GM18508 (cell line): ENCODE data around the gene PGRMC2.

Experiments used
- ATAC-seq: cut with Tn5 transposase; IDR thresholded peaks from one replicate; pipeline ENCODE4 v1.9.1; 2021; ENCODE audit warnings: moderate number of reproducible peaks; ENCODE audit not compliant: insufficient read depth, unreplicated experiment

The PGRMC2 gene

GRCh38 chr4:128301979-128302378 is 14.4 kb upstream of the PGRMC2 start:
- no peak for ATAC-seq

DNA sequence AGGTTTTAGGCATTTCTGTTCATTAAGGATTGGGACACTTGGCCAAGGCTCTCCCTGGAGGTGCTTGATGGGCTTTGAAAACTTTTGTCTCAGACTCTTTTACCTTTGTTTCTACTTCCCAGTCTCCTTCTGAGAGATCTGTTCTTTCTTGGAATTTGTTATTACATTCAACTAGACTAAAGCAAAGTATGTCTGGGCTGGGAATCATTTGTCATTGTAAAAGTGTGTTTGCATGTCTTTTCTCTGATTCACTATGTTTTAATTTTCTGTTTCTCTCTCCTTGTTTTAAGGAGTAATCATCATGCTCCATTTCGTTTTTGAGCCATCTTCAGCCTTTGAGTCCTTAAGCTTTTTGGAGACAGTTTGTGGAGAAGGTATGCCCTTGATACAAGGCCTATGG is 12.2 kb upstream of the PGRMC2 start:
- ATAC-seq, result no peak

DNA sequence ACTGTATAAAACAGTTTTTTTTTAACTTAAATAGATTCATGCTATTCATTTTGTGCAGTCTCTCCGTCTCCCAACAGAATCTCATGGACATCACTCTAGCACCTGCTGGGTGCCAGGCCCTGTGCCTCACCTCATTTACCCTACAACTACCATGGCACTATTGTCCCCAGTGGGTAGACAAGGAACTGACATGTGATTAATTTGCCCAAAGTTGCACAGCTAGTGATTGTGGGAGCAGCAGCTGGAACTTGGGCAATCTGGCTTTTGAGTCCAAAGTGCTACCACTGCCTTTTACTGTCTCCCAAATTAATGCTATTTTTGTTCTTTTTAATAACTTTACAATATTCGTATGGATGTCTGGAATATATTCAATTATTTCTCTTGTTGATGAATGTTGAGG is 11.2 kb upstream of the PGRMC2 start:
- no peak for ATAC-seq

- no peak for ATAC-seq
Observed at GRCh38 chr4:128298146-128298758, 10.6 kb upstream of the PGRMC2 start.

GRCh38 chr4:128295255-128295654 is 7.6 kb upstream of the PGRMC2 start:
- no peak for ATAC-seq

DNA sequence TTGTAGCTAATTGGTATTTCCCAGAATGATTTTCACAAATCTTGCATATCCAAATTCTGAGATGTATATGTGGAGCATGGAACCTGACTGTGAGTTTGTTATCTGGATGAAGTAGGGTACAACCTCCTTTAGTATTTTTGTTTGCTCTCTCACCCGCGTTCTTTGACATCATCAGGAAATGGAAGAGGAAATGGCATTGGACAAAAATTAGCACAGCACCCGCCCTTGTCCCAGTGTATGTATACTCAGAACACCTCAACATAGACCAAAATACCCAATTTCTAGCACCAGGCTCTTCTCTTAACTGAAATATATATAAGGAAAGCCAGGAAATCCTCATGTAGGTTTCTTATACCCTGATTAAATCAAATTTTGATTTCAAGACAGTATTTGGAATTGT is 6.9 kb upstream of the PGRMC2 start:
- no peak for ATAC-seq

DNA sequence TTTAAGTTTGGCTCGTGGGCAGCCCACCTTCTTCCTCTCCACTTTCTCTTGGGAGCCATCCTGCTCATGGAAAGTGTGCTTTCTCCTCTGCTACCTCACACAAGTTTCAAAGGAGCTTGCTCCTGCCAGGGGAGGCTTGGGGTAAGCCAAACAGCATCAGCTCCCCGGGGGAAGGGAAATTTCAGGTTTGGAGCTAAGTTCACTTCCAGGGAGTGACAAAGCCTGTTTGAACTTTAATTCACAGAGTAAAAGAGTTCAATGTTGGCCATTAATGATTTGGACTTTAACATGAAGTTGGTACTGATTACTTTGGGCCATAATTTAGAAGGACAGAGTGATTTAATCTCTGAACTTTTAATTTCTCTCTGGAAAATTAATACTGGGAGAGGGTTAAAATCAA is 4.7 kb upstream of the PGRMC2 start:
- no peak for ATAC-seq

DNA sequence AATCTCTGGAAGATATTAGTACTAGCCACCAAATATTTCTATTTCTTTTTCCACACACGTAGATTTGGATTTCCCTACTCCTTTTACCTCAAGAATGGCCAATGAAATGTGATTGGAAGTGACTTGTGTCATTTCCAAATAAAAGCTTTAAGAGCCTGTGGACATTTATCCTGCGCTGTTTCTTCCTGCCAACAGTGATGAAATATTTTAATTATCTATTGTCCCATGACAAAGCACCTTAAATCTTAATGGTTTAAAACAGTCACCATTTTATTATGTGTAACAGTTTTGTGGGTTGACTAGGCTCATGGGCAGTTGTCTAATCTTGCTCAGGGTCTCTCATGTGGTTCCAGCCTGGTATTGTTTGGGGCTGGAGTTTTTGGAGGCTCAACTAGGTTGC is 3.5 kb upstream of the PGRMC2 start:
- no peak for ATAC-seq

DNA sequence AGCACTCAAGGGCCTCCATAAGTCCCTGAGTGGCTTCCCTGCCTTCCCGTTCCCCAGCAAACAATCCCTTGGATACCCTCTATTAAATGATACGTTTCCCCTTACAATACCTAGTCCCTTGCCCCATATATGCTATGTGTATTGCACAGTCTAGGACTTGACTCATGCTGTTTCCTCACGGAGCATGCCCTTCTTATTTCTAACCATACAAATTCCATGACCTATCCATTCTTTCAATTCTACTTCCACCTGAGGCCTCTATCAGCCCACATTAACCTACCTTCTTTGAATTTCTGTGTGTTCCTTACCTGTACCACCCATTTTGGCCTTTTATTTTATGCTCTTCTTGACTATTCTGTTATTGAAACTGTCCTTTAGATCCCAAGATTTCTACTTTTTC is 2.9 kb upstream of the PGRMC2 start:
- ATAC-seq, result no peak

DNA sequence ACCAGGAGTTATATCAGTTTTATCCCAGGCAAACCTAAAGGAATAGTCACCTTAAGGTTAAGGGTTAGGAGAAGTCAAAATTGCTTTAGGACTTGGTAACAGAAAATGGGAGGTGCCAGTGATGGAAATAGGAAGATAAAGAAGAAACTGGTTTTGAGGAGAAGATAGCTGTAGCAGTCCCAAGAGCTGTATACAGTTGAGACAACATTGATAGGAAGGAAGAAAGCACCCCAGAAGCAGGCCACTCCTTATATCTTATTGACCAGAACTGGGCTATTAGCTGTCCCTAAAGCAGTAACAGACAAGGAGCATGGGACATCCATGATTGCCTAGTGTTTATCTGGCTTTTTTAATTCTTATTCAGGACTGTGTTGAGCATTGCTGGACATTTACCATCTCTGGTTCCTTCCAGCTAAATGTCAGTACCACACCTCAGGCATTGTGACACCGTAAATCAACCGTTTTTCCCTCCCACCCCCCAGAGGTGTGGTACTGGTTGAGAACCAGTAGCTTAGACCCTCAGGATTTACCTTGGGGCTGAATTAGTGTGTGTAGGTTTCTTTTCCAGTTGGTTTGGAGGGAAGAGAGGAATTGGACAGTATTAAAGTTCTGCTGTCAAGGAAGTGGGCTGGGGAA is 2.0 kb upstream of the PGRMC2 start:
- no peak for ATAC-seq

- ATAC-seq, result no peak
Observed at GRCh38 chr4:128288689-128289106, 1.1 kb upstream of the PGRMC2 start.

- peak; percentile 82 for ATAC-seq
Observed at GRCh38 chr4:128287871-128288688, 467 bp upstream of the PGRMC2 start.

- ATAC-seq, result no peak
Observed at GRCh38 chr4:128286474-128287058, 1.0 kb downstream of the PGRMC2 start.

DNA sequence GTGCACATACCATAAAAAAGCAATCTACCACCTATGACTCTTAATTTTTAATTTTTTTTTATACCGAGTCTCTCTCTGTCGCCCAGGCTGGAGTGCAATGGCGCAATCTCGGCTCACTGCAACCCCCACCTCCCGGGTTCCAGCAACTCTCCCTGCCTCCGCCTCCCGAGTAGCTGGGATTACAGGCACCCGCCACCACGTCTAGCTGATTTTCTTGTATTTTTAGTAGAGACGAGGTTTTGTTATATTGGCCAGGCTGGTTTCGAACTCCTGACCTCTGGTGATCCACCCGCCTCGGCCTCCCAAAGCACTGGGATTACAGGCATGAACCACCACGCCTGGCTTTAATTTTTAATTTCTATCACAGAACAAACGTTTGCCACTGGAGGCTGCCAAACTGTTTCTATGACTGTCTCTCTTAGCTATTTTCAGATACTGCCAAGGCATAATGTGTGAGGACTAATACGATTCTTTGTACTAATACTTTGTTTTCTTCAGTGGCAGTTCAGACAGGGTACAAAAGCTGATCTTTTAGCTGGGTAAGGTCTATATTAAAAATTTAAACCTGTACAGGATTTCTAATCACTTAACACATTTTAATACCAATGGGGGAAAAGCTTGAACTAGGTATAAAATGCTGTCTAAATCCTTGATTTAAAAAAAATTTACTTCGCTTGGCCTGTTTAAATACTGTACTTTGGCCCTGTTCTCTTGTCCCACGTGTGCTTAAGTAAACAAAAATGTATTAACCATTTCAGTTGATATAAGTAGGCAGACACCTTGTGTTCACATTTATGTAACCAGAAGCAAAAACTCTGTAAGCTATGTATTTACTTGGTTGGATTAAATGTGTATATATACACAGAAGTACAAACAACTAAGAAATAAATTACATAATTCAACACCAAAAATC is 2.3 kb downstream of the PGRMC2 start:
- ATAC-seq, result no peak

GRCh38 chr4:128284317-128284716 is 3.3 kb downstream of the PGRMC2 start:
- no peak for ATAC-seq

DNA sequence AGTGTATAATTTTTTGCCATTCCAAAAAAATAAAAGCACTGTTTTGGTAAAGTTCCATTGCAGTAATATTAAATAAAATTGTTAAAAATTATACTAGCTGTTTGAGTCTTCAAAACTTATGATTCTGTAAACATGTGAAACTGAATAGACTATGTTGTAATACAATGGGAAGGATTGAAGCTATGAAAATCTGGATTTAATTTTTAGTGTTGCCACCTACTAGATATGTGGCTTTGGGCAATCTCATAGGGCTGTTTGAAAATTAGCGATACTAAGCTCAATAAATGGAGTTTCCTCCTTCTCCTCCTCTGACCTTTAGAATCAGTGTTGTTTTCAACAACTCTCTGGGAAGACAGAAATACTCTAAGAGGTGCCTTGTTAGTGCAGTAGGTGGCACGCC is 4.5 kb downstream of the PGRMC2 start:
- no peak for ATAC-seq

- no peak for ATAC-seq
Observed at GRCh38 chr4:128282516-128282915, 5.1 kb downstream of the PGRMC2 start.

- ATAC-seq, result no peak
Observed at GRCh38 chr4:128281354-128281753, 6.3 kb downstream of the PGRMC2 start.

DNA sequence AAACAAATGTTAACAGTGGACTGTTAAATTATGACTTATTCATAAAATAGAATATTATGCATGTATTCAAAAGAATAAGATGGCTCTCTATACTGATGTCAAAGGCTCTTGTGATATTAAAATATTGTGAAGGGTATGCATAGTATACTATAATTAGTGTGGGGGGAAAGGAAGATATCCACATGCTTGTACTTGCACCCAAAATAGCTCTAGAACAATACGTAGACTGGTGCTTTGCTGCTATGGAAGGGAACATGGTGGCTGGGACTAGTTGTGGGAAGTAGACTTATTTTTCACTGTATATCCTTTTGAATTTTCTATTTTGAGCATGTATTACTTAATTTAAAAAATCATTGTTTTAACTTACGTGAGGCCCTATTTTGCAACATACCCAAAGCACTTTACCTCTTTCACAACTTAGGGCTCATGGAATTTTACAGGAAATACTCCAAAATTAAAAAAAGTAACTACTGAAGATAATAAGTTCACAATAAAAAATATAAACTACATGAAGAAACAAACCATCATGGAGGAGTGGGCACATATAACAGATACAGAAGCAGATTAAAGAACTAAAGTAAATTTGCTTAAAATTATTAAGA is 7.9 kb downstream of the PGRMC2 start:
- ATAC-seq, result no peak

DNA sequence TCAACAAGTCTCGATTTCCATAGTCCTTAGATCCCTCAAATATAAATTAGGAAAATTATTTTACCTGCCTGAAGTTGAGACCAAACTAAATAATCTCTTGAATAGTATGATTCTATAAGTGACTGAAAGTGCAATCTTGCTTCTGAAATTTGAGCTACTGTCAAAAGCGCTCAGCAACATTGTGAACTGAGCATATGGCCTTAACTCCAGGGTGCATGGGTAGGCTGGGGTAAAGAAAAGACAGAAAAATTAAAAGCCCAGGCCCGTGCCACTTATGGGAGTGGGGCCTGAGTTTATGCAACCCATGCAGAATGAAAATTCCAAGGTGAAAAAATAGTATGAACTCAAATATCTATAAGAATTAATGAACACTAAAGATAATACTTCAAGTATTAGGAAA is 9.8 kb downstream of the PGRMC2 start:
- no peak for ATAC-seq
